Esophagus squamous epithelium (tissue), 4 donors: ENCODE measurements around the gene CCDC27.

Source experiments
- POLR2A ChIP-seq, 4 donors: fragments of 450-650 bp; IDR thresholded peaks; one replicate each; pipeline ENCODE4 v1.6.1; 2017; ENCODE audit warnings: antibody characterized with exemption in 4 of 4, mild to moderate bottlenecking in 4 of 4, moderate library complexity in 3 of 4
- TF ChIP-seq, protein P1 (sequence below), 6 experiments: fragments of 450-650 bp in 4 of 6; fragments of 200-600 bp in 2 of 6; sonication (generic) in 2 of 6; IDR thresholded peaks; one replicate each; pipeline ENCODE4 v1.5.1; 2016 to 2019; ENCODE audit warnings: antibody characterized with exemption in 6 of 6, mild to moderate bottlenecking in 4 of 6, moderate library complexity in 4 of 6

DNA sequence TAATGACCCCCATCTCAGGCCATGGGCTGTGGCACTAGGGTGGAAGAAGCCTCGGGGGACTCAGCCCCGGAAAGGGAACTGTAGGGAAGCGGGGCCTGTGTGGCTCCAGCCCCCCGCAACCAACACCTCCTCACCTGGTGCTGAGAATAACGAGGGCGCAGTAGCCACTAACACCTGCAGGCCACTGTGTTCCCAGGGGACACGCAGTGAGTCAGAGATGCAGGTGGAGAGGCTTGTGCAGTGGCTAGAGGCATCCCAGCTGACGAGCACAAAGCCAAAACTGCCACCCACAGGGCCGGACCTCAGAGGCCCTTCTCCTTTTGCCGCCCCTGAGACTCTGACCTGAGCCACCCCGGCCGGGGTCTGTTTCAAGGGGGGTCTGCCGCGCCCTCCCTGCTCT lies 33.5 kb upstream of the CCDC27 start:
- TF ChIP-seq, protein P1, sequence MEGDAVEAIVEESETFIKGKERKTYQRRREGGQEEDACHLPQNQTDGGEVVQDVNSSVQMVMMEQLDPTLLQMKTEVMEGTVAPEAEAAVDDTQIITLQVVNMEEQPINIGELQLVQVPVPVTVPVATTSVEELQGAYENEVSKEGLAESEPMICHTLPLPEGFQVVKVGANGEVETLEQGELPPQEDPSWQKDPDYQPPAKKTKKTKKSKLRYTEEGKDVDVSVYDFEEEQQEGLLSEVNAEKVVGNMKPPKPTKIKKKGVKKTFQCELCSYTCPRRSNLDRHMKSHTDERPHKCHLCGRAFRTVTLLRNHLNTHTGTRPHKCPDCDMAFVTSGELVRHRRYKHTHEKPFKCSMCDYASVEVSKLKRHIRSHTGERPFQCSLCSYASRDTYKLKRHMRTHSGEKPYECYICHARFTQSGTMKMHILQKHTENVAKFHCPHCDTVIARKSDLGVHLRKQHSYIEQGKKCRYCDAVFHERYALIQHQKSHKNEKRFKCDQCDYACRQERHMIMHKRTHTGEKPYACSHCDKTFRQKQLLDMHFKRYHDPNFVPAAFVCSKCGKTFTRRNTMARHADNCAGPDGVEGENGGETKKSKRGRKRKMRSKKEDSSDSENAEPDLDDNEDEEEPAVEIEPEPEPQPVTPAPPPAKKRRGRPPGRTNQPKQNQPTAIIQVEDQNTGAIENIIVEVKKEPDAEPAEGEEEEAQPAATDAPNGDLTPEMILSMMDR (IDR thresholded peaks at IDR 0.05), result no peak
- no peak for TF ChIP-seq POLR2A (IDR thresholded peaks at IDR 0.05)
